Calu3 (cell line): Measurements from ENCODE around the gene BRD1. TPM values are rescaled to one million over a fixed set of nuclear protein-coding genes. Genes with fewer than 3 reads are reported as not detected.
A peak's percentile ranks its signal among the peaks of the same experiment; 100 is the strongest.

Experiments used
- BruUV-seq: library from RNA; stranded (reverse); fragments of 400-500 nt; replicated peaks from 2 replicates; lab custom pipeline; 2021; lab: Mats Ljungman, UMichigan
- CTCF ChIA-PET: fragments of 300-600 bp; sonication (Branson Sonifier 250); formaldehyde crosslinking; loops from one replicate; lab custom pipeline; 2022; ENCODE audit warnings: antibody characterized with exemption; lab: Charles Lee
- DNase-seq: peaks from one replicate; pipeline ENCODE4 v3.0.0; 2022
- H3K27ac Mint-ChIP-seq: one replicate; pipeline ENCODE4 v1.8.0; 2022; ENCODE audit warnings: mixed read lengths; ENCODE audit not compliant: unreplicated experiment
- H3K27me3 Mint-ChIP-seq: one replicate; pipeline ENCODE4 v1.8.0; 2022; ENCODE audit warnings: mixed read lengths; ENCODE audit not compliant: unreplicated experiment
- H3K36me3 Mint-ChIP-seq: one replicate; pipeline ENCODE4 v1.8.0; 2022; ENCODE audit warnings: mild to moderate bottlenecking, moderate library complexity, mixed read lengths; ENCODE audit not compliant: insufficient read depth, unreplicated experiment
- H3K4me1 Mint-ChIP-seq: one replicate; pipeline ENCODE4 v1.8.0; 2022; ENCODE audit warnings: mild to moderate bottlenecking, low read depth, mixed read lengths; ENCODE audit not compliant: unreplicated experiment
- H3K4me3 Mint-ChIP-seq: one replicate; pipeline ENCODE4 v1.8.0; 2022; ENCODE audit warnings: mild to moderate bottlenecking, low read depth, moderate library complexity, mixed read lengths; ENCODE audit not compliant: unreplicated experiment
- H3K9me3 Mint-ChIP-seq: one replicate; pipeline ENCODE4 v1.8.0; 2022; ENCODE audit warnings: low read depth, mixed read lengths; ENCODE audit not compliant: unreplicated experiment
- intact Hi-C: fragments of 100-400 bp; cut with micrococcal nuclease; formaldehyde crosslinking; loops from one replicate; pipeline ENCODE4 v1.10.0; 2022; ENCODE audit not compliant: unreplicated experiment
- total RNA-seq: library from RNA; stranded (reverse); gene quantifications from 2 replicates; pipeline ENCODE4 v1.2.3, GENCODE V29; 2022
- TF ChIP-seq, protein P1 (sequence below): fragments of 200-600 bp; IDR thresholded peaks from one replicate; pipeline ENCODE4 v1.8.0; 2022; ENCODE audit warnings: antibody characterized with exemption; ENCODE audit not compliant: unreplicated experiment

The BRD1 gene
- total RNA-seq, 1 experiment from 2014 or later: 41.4 TPM

DNA sequence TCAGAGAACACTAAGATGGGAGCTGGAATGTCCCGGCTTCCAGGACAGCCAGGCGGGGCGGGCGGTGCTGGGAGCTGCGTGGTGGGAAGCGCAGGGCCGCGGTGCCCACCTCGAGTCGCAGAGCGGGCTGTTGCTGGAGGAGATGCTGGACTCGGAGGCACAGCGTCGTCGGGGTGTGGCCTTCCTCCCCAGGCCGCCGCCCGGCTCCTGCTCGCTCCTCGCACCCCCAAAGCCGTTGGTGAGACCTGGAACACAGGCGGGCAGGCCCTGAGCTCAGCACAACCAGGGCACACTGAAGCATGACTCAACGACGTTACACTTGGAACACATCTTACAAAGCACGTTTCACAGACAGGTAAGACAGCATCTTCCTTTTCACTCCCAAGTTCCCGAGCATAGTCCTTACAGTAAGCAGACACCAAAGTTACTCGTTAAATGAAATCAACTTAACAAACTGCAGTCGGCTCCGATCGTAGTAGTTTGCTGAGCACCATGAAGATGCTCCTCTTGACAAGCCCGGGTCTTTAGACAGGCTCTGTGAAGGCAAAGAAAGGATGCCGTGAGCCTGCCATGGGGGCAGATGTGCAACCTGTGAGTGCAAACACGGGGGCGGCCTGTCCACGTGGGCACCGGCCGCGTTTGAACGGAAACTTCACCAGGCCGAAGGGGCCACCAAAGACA, 50.0 kb downstream of the BRD1 start:
- Mint-ChIP-seq H3K4me1 (no peaks in the 10 kb centered on the region), H3K36me3 (peaks cover 36% of the 10 kb centered on the region), H3K4me3 (no peak overlapping the region), H3K27ac (no peak overlapping the region), H3K9me3 (no peaks in the 10 kb centered on the region), H3K27me3 (no peaks in the 10 kb centered on the region)
- BruUV-seq: no TSS peak
- no peak for DNase-seq
- CTCF ChIA-PET: no interaction called here
- intact Hi-C loops: loop anchor here (2.0 kb wide), 1 partner anchor 49 kb away; the partner anchor contains the start of gene BRD1
- TF ChIP-seq, protein P1, sequence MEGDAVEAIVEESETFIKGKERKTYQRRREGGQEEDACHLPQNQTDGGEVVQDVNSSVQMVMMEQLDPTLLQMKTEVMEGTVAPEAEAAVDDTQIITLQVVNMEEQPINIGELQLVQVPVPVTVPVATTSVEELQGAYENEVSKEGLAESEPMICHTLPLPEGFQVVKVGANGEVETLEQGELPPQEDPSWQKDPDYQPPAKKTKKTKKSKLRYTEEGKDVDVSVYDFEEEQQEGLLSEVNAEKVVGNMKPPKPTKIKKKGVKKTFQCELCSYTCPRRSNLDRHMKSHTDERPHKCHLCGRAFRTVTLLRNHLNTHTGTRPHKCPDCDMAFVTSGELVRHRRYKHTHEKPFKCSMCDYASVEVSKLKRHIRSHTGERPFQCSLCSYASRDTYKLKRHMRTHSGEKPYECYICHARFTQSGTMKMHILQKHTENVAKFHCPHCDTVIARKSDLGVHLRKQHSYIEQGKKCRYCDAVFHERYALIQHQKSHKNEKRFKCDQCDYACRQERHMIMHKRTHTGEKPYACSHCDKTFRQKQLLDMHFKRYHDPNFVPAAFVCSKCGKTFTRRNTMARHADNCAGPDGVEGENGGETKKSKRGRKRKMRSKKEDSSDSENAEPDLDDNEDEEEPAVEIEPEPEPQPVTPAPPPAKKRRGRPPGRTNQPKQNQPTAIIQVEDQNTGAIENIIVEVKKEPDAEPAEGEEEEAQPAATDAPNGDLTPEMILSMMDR: no peak

DNA sequence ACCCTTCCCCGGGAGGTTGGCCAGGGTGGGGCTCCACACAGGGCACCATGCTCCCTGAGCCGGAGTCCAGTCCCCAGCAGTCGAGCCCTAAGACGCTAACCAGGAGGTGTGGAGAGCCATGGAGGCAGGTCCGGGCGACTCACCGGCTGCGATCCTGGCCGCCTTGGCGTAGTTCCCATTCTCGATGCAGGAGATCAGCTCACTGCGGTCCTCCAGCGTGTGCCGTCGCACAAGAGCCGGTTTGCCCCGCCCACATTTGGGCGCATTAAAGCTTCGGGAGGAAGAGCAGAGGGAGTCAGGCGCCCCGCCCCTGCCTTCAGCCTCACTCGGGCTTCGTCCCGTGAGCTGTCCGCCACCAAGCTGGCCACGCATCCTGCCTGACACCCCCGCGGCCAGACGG, 50.8 kb downstream of the BRD1 start:
- DNase-seq: peak; percentile 81
- Mint-ChIP-seq H3K27me3 (no peaks in the 10 kb centered on the region), H3K36me3 (peaks cover 43% of the 10 kb centered on the region), H3K9me3 (no peaks in the 10 kb centered on the region), H3K4me3 (no peak overlapping the region), H3K4me1 (no peaks in the 10 kb centered on the region), H3K27ac (peak overlapping the region; percentile 30)
- intact Hi-C loops: loop anchor here (2.0 kb wide), 1 partner anchor 50 kb away; the partner anchor contains the start of gene BRD1
- CTCF ChIA-PET: no interaction called here
- BruUV-seq: no TSS peak
- TF ChIP-seq, protein P1: no peak

DNA sequence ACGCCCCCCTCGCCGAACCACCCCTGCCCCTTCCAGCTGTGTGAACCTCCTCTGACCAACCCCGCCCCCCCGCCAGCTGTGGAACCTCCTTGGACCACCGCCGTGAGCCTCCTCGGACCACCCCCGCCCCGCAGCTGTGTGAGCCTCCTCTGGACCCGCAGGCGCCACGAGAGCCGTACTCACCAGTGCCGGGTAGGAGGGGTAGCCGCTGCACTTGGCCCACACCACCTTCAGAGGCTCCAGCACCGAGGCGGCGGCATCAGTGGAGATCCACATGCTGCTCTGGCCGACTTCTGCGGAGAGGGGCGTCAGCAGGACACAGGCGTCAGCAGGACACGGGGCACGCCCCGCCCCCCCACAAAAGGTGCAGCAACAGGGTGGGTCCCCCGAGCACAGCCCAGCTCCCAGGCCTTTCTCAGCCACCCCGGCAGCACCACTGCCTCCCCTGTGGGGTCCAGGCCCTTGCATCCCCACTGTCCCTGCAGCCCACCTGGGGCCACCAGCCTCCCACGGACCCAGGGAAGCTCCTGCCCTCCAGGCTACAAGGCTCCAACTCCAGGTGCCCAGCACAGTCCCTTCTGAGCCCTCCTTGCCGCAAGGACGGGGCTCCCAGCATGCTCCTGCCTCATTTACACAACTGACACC, 51.7 kb downstream of the BRD1 start:
- intact Hi-C loops: loop anchor here (2.0 kb wide), 1 partner anchor 51 kb away; the partner anchor contains the start of gene BRD1
- TF ChIP-seq, protein P1: no peak
- peak overlapping the region; percentile 30 for H3K27ac Mint-ChIP-seq
- no peak overlapping the region for H3K4me3 Mint-ChIP-seq
- no peak for DNase-seq
- H3K4me1 Mint-ChIP-seq: no peaks in the 10 kb centered on the region
- H3K36me3 Mint-ChIP-seq: peaks cover 48% of the 10 kb centered on the region
- H3K9me3 Mint-ChIP-seq: no peaks in the 10 kb centered on the region
- no peaks in the 10 kb centered on the region for H3K27me3 Mint-ChIP-seq
- no TSS peak for BruUV-seq
- CTCF ChIA-PET: no interaction called here

DNA sequence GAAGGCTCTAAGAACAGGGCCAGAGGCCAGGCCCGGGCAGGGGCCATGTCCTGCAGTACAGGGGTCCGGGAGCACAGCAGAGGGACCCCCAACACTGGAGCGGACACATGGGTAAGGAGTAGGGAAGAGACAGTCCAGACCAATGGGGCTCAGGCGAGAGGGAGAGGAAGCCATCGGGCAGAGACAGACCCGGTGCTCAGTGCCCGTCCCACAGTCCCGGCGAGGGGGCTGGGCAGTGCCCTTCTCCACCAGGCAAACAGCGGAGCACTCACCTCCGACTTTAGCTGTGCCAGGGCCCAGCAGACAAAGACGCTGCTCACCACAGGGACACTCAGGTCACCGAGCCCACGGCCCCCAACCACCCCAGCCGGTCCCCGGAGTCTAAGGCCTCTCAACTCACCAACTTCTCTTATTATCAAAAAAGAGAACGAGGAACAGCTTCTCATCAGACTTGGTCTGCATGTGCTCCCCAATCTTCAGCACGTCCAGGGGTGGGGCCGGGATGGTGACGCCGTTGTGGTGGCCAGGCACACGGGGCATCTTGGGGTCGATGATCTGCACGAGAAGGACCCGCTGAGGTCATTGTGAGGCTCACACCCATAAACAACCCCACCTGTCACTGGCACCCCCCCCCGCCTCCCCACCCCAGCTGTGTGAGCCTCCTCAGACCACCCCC, 52.3 kb downstream of the BRD1 start:
- no peaks in the 10 kb centered on the region for H3K9me3 Mint-ChIP-seq
- CTCF ChIA-PET: no interaction called here
- H3K4me1 Mint-ChIP-seq: no peaks in the 10 kb centered on the region
- no TSS peak for BruUV-seq
- TF ChIP-seq, protein P1: no peak
- intact Hi-C loops: no loop called here
- H3K4me3 Mint-ChIP-seq: no peak overlapping the region
- H3K36me3 Mint-ChIP-seq: peaks cover 51% of the 10 kb centered on the region
- no peak overlapping the region for H3K27ac Mint-ChIP-seq
- no peak for DNase-seq
- H3K27me3 Mint-ChIP-seq: no peaks in the 10 kb centered on the region
